LNCAP (cell line): ENCODE data around the gene CORT.

Experiments used
- CTCF ChIP-seq: fragments of 450-650 bp; IDR thresholded peaks from 2 replicates; pipeline ENCODE4 v1.5.1; 2017; ENCODE audit warnings: mild to moderate bottlenecking

The CORT gene

GRCh38 chr1:10424034-10424433 is 25.8 kb upstream of the CORT start:
- no peak for TF ChIP-seq CTCF

- TF ChIP-seq CTCF, result no peak
These were observed 25.2 kb upstream of the CORT start for GRCh38 chr1:10424651-10425050.

- TF ChIP-seq CTCF, result no peak
These were observed 20.8 kb upstream of the CORT start for GRCh38 chr1:10428984-10429383.

- TF ChIP-seq CTCF, result no peak
These were observed 20.0 kb upstream of the CORT start for GRCh38 chr1:10429868-10430215.

GRCh38 chr1:10430216-10431069 is 19.4 kb upstream of the CORT start, which contains the start of gene CENPS:
TSS of gene CENPS (plus strand) at chr1:10430433. CDS start at chr1:10430518, 85 bp downstream.
- peak; percentile 94 for TF ChIP-seq CTCF

GRCh38 chr1:10431070-10431730 is 18.6 kb upstream of the CORT start:
- no peak for TF ChIP-seq CTCF

GRCh38 chr1:10432910-10433700 is 16.7 kb upstream of the CORT start:
- TF ChIP-seq CTCF, result no peak
